ENCODE measurements around the gene JUP. TPM values are rescaled to one million over a fixed set of nuclear protein-coding genes. Genes with fewer than 3 reads are reported as not detected.

JUP gene
- total RNA-seq, 1 experiment from 2014 or later = 224 TPM

DNA sequence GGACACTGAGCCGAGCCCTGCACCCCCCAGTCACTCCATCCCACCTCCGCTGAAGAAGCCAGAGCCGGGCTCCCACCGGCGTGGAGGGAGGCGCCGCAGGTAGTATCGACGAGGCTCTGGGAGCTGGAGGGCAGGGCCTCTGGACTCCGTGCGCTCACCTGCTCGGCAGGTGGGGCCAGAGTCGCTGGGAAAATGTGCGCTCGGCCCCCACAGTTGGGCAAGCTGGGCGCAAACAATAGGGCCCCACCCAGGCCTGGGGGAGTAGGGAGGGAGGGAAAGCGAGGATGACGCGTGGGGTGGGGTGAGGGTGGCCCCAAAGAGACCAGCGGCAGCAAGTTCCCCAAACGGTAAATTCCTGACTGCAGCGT lies 668 bp downstream of the JUP start (continued):
- TF ChIP-seq EZH2phosphoT487 (IDR thresholded peaks at IDR 0.05; ENCODE audit: borderline replicate concordance) (no peak), SRF (IDR thresholded peaks at IDR 0.05; ENCODE audit: low read depth) (no peak), CBX3 (IDR thresholded peaks at IDR 0.05; ENCODE audit: low read depth) (no peak), SP1 (IDR thresholded peaks at IDR 0.05; ENCODE audit: low read depth) (0 out of 2 replicates have a peak, but pooled peaks have one; percentile 36)
- TF ChIP-seq, protein P1, sequence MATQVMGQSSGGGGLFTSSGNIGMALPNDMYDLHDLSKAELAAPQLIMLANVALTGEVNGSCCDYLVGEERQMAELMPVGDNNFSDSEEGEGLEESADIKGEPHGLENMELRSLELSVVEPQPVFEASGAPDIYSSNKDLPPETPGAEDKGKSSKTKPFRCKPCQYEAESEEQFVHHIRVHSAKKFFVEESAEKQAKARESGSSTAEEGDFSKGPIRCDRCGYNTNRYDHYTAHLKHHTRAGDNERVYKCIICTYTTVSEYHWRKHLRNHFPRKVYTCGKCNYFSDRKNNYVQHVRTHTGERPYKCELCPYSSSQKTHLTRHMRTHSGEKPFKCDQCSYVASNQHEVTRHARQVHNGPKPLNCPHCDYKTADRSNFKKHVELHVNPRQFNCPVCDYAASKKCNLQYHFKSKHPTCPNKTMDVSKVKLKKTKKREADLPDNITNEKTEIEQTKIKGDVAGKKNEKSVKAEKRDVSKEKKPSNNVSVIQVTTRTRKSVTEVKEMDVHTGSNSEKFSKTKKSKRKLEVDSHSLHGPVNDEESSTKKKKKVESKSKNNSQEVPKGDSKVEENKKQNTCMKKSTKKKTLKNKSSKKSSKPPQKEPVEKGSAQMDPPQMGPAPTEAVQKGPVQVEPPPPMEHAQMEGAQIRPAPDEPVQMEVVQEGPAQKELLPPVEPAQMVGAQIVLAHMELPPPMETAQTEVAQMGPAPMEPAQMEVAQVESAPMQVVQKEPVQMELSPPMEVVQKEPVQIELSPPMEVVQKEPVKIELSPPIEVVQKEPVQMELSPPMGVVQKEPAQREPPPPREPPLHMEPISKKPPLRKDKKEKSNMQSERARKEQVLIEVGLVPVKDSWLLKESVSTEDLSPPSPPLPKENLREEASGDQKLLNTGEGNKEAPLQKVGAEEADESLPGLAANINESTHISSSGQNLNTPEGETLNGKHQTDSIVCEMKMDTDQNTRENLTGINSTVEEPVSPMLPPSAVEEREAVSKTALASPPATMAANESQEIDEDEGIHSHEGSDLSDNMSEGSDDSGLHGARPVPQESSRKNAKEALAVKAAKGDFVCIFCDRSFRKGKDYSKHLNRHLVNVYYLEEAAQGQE (IDR thresholded peaks at IDR 0.05; ENCODE audit: low read depth) = no peak
- TF ChIP-seq, protein P2, sequence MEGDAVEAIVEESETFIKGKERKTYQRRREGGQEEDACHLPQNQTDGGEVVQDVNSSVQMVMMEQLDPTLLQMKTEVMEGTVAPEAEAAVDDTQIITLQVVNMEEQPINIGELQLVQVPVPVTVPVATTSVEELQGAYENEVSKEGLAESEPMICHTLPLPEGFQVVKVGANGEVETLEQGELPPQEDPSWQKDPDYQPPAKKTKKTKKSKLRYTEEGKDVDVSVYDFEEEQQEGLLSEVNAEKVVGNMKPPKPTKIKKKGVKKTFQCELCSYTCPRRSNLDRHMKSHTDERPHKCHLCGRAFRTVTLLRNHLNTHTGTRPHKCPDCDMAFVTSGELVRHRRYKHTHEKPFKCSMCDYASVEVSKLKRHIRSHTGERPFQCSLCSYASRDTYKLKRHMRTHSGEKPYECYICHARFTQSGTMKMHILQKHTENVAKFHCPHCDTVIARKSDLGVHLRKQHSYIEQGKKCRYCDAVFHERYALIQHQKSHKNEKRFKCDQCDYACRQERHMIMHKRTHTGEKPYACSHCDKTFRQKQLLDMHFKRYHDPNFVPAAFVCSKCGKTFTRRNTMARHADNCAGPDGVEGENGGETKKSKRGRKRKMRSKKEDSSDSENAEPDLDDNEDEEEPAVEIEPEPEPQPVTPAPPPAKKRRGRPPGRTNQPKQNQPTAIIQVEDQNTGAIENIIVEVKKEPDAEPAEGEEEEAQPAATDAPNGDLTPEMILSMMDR (IDR thresholded peaks at IDR 0.05 in 2 of 3, conservative IDR thresholded peaks at IDR 0.05 in 1 of 3; ENCODE audit: borderline replicate concordance in 1 of 3, insufficient read depth in 1 of 3, low read depth in 2 of 3, low read length in 2 of 3) = no peak

DNA sequence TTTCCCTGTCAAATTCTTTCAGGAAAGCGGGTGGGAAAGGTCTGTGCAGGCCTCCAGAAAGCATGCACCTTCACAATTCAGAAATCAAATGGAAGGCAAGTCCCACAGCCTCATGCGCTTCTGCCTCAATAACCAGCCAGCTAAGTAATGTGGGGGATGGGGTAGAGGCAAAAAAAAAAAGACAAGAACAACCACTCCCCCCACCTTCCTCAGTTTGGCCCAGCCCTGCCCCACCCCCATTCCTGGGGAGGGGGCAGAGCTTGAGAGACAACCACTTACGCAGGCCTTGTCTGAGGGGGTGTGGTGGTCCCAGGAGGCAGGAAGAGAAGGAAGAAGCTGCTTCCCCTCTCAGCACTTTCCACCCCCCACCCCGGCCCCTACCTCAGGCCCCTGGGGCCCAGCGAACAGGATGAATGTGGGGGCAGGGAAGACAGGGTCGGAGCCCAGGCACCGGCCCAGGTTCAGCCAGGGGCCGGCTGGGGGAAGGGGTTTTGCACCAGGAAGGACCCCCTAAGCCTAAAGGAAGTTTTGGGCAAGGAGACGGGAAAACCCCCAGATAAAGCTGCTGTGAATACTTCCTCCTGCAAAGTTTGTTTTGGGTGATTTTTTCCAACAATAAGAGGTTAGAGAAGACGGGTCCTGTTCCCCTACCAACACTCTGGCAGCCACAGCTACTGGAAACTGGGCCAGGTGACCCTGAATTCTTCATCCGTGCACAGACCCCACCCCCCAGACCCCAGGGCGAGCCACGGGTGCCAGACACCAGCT lies 1.2 kb downstream of the JUP start:
- Histone ChIP-seq H4K20me1 (ENCODE audit: insufficient read depth) (no peaks in the 10 kb centered on the region), H3K9me3 (ENCODE audit: control insufficient read depth in 1 of 2, insufficient read depth in 1 of 2, low read depth in 1 of 2, low read length in 2 of 2) (no peaks in the 10 kb centered on the region), H3K27me3 (ENCODE audit: insufficient read depth, low read length) (no peaks in the 10 kb centered on the region), H3K36me3 (ENCODE audit: control insufficient read depth in 1 of 2, insufficient read depth in 2 of 2, low read length in 2 of 2) (no peaks in the 10 kb centered on the region), H3K79me2 (ENCODE audit: insufficient read depth, low read length) (peaks cover 54% of the 10 kb centered on the region), H3K4me3 (replicated peaks in 1 of 2; ENCODE audit: low read depth in 1 of 2, low read length in 2 of 2) (peak overlapping the region; percentile 78 to 80), H3K9me2 (ENCODE audit: insufficient read depth) (no peaks in the 10 kb centered on the region), H2AFZ (ENCODE audit: low read depth, low read length, poor library complexity, severe bottlenecking) (no peak overlapping the region), H3K4me2 (ENCODE audit: low read length) (peak overlapping the region; percentile 98), H3K27ac (ENCODE audit: low read depth, low read length) (peak overlapping the region; percentile 95), H3K4me1 (ENCODE audit: control insufficient read depth in 1 of 2, insufficient read depth in 2 of 2, low read length in 2 of 2) (peaks cover 34 to 60% of the 10 kb centered on the region in 2 experiments), H3K9ac (ENCODE audit: low read length) (peak overlapping the region; percentile 89)
- RAD21 ChIA-PET (ENCODE audit: low non-redundant PET in 1 of 2, low total read pairs in 2 of 2, uncharacterized antibody in 2 of 2, unreplicated experiment in 2 of 2) = interaction anchor here (0.7 to 2.4 kb wide), 7 partner anchors 8 to 1267 kb away, joined by 3 to 13 read pairs (median 6); no protein-coding TSS in a partner anchor
- ATAC-seq (no peak), DNase-seq (ENCODE audit: low read depth, low spot score) (no peak)
- POLR2A ChIA-PET = interaction anchor here (0.7 to 4.5 kb wide), 14 partner anchors 8 to 180 kb away, joined by 3 to 77 read pairs (median 6); partner anchors contain the start of genes FKBP10 and P3H4
- CTCF ChIA-PET = interaction anchor here (0.7 to 4.2 kb wide), 6 partner anchors 8 to 48 kb away, joined by 3 to 109 read pairs (median 16); no protein-coding TSS in a partner anchor
- intact Hi-C loops (cut with micrococcal nuclease) = no loop called here
- BruUV-seq (replicated peaks) = TSS peak; percentile 53
- TF ChIP-seq RAD21 (IDR thresholded peaks at IDR 0.05; ENCODE audit: low read depth) (no peak), CEBPB (IDR thresholded peaks at IDR 0.05; ENCODE audit: low read depth) (no peak), ZFX (IDR thresholded peaks at IDR 0.05) (no peak), POLR2AphosphoS5 (IDR thresholded peaks at IDR 0.05; ENCODE audit: low read depth, low read length) (no peak), EZH2phosphoT487 (IDR thresholded peaks at IDR 0.05; ENCODE audit: borderline replicate concordance) (no peak), EZH2 (IDR thresholded peaks at IDR 0.05) (no peak), ZNF274 (IDR thresholded peaks at IDR 0.05; ENCODE audit: low read depth, low read length) (no peak)
- TF ChIP-seq, protein P3, sequence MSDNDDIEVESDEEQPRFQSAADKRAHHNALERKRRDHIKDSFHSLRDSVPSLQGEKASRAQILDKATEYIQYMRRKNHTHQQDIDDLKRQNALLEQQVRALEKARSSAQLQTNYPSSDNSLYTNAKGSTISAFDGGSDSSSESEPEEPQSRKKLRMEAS (IDR thresholded peaks at IDR 0.05) = no peak
- TF ChIP-seq, protein P4, sequence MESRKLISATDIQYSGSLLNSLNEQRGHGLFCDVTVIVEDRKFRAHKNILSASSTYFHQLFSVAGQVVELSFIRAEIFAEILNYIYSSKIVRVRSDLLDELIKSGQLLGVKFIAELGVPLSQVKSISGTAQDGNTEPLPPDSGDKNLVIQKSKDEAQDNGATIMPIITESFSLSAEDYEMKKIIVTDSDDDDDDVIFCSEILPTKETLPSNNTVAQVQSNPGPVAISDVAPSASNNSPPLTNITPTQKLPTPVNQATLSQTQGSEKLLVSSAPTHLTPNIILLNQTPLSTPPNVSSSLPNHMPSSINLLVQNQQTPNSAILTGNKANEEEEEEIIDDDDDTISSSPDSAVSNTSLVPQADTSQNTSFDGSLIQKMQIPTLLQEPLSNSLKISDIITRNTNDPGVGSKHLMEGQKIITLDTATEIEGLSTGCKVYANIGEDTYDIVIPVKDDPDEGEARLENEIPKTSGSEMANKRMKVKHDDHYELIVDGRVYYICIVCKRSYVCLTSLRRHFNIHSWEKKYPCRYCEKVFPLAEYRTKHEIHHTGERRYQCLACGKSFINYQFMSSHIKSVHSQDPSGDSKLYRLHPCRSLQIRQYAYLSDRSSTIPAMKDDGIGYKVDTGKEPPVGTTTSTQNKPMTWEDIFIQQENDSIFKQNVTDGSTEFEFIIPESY (IDR thresholded peaks at IDR 0.05; ENCODE audit: extremely low read depth, insufficient replicate concordance, low read length) = no peak

All from HCT116 (cell line).